Fibroblast of skin of right quadriceps (primary cell): Measurements from ENCODE around the gene RASSF6.
"Not testable (repeated sequence)": the region's sequence is repeated elsewhere in the genome, so short reads cannot be mapped to it uniquely, and the experiment has no call there.

ENCODE experiments used
- DNase-seq: peaks from one replicate; pipeline ENCODE4 v3.0.0-alpha.2; 2013

The RASSF6 gene

GRCh38 chr4:73573794-73574528 lies 46.3 kb downstream of the RASSF6 start:
- DNase-seq = peak; percentile 75

- DNase-seq = not testable (repeated sequence)
Observed at GRCh38 chr4:73550865-73551264, 69.4 kb downstream of the RASSF6 start.

GRCh38 chr4:73544620-73545019 lies 75.6 kb downstream of the RASSF6 start:
- no peak for DNase-seq

GRCh38 chr4:73541251-73541650 lies 79.0 kb downstream of the RASSF6 start:
- DNase-seq = no peak

GRCh38 chr4:73540826-73541225 lies 79.4 kb downstream of the RASSF6 start:
- DNase-seq = no peak

GRCh38 chr4:73539386-73539785 lies 80.8 kb downstream of the RASSF6 start:
- peak; percentile 12 for DNase-seq

- no peak for DNase-seq
Observed at GRCh38 chr4:73538162-73538561, 82.1 kb downstream of the RASSF6 start.

- no peak for DNase-seq
Observed at GRCh38 chr4:73533515-73534422, 86.5 kb downstream of the RASSF6 start.

- DNase-seq = no peak
Observed at GRCh38 chr4:73528171-73528570, 92.1 kb downstream of the RASSF6 start.

GRCh38 chr4:73527196-73527595 lies 93.0 kb downstream of the RASSF6 start:
- no peak for DNase-seq

GRCh38 chr4:73525611-73526010 lies 94.6 kb downstream of the RASSF6 start:
- no peak for DNase-seq

GRCh38 chr4:73523126-73523525 lies 97.1 kb downstream of the RASSF6 start:
- no peak for DNase-seq
